Parathyroid adenoma (tissue), 2 donors: ENCODE data around the gene NCR2.

Source experiments
- H2AFZ ChIP-seq: fragments of 300-600 bp; sonication (generic); one replicate; pipeline ENCODE4 v1.7.0; 2017; ENCODE audit warnings: antibody characterized with exemption, mild to moderate bottlenecking
- H3K27ac ChIP-seq: fragments of 300-600 bp; sonication (generic); one replicate; pipeline ENCODE4 v1.7.0; 2017
- H3K27me3 ChIP-seq: fragments of 300-600 bp; sonication (generic); one replicate; pipeline ENCODE4 v1.7.0; 2017; ENCODE audit warnings: low read length; ENCODE audit not compliant: control insufficient read depth, insufficient read depth
- H3K36me3 ChIP-seq: fragments of 300-600 bp; sonication (generic); one replicate; pipeline ENCODE4 v1.7.0; 2017; ENCODE audit warnings: low read length; ENCODE audit not compliant: control insufficient read depth, insufficient read depth
- H3K4me1 ChIP-seq: fragments of 300-600 bp; sonication (generic); one replicate; pipeline ENCODE4 v1.7.0; 2017; ENCODE audit warnings: control low read depth
- H3K4me2 ChIP-seq: fragments of 300-600 bp; sonication (generic); one replicate; pipeline ENCODE4 v1.7.0; 2017; ENCODE audit warnings: low read length
- H3K4me3 ChIP-seq: fragments of 300-600 bp; sonication (generic); one replicate; pipeline ENCODE4 v1.7.0; 2017; ENCODE audit warnings: low read depth, low read length
- H3K79me2 ChIP-seq: fragments of 300-600 bp; sonication (generic); one replicate; pipeline ENCODE4 v1.7.0; 2017; ENCODE audit warnings: control low read depth
- H3K9ac ChIP-seq: fragments of 300-600 bp; sonication (generic); one replicate; pipeline ENCODE4 v1.7.0; 2017; ENCODE audit warnings: mild to moderate bottlenecking
- H3K9me3 ChIP-seq: fragments of 300-600 bp; sonication (generic); one replicate; pipeline ENCODE4 v1.7.0; 2017; ENCODE audit warnings: low read length; ENCODE audit not compliant: control insufficient read depth
- CTCF ChIP-seq: fragments of 300-600 bp; sonication (generic); IDR thresholded peaks from one replicate; pipeline ENCODE4 v1.7.0; 2017; ENCODE audit warnings: antibody characterized with exemption, mild to moderate bottlenecking
- donor health status: primary hyperparathyroidism.

The NCR2 gene

GRCh38 chr6:41341580-41341979, 6.2 kb downstream of the NCR2 start:
- no peaks in the 10 kb centered on the region for H3K9me3 ChIP-seq
- H3K4me2 ChIP-seq = no peak overlapping the region
- H3K4me1 ChIP-seq = no peaks in the 10 kb centered on the region
- H3K4me3 ChIP-seq = no peak overlapping the region
- no peak for TF ChIP-seq CTCF
- H3K27me3 ChIP-seq = no peaks in the 10 kb centered on the region
- H3K79me2 ChIP-seq = no peaks in the 10 kb centered on the region
- H2AFZ ChIP-seq = no peak overlapping the region
- H3K9ac ChIP-seq = no peak overlapping the region
- H3K27ac ChIP-seq = no peak overlapping the region
- no peaks in the 10 kb centered on the region for H3K36me3 ChIP-seq

- no peaks in the 10 kb centered on the region for H3K79me2 ChIP-seq
- H2AFZ ChIP-seq = no peak overlapping the region
- no peaks in the 10 kb centered on the region for H3K36me3 ChIP-seq
- no peak overlapping the region for H3K4me2 ChIP-seq
- no peak overlapping the region for H3K27ac ChIP-seq
- no peak overlapping the region for H3K4me3 ChIP-seq
- H3K4me1 ChIP-seq = no peaks in the 10 kb centered on the region
- no peak overlapping the region for H3K9ac ChIP-seq
- no peak for TF ChIP-seq CTCF
- H3K27me3 ChIP-seq = no peaks in the 10 kb centered on the region
- no peaks in the 10 kb centered on the region for H3K9me3 ChIP-seq
Observed at GRCh38 chr6:41342241-41342640, 6.8 kb downstream of the NCR2 start.

- Histone ChIP-seq H3K4me2 (no peak overlapping the region), H3K4me1 (no peaks in the 10 kb centered on the region), H3K27ac (no peak overlapping the region), H3K36me3 (no peaks in the 10 kb centered on the region), H3K79me2 (no peaks in the 10 kb centered on the region), H3K9ac (no peak overlapping the region), H3K9me3 (no peaks in the 10 kb centered on the region), H3K27me3 (no peaks in the 10 kb centered on the region), H3K4me3 (no peak overlapping the region), H2AFZ (no peak overlapping the region)
- TF ChIP-seq CTCF = no peak
Observed at GRCh38 chr6:41343641-41344187, 8.3 kb downstream of the NCR2 start.

GRCh38 chr6:41344876-41345275, 9.5 kb downstream of the NCR2 start:
- H3K9ac ChIP-seq = no peak overlapping the region
- no peaks in the 10 kb centered on the region for H3K36me3 ChIP-seq
- H3K4me3 ChIP-seq = no peak overlapping the region
- no peak overlapping the region for H2AFZ ChIP-seq
- H3K79me2 ChIP-seq = no peaks in the 10 kb centered on the region
- H3K4me2 ChIP-seq = no peak overlapping the region
- no peaks in the 10 kb centered on the region for H3K27me3 ChIP-seq
- TF ChIP-seq CTCF = no peak
- H3K4me1 ChIP-seq = no peaks in the 10 kb centered on the region
- H3K9me3 ChIP-seq = no peaks in the 10 kb centered on the region
- H3K27ac ChIP-seq = no peak overlapping the region

GRCh38 chr6:41345901-41346300, 10.5 kb downstream of the NCR2 start:
- H3K4me2 ChIP-seq = no peak overlapping the region
- no peak overlapping the region for H3K9ac ChIP-seq
- no peak overlapping the region for H3K4me3 ChIP-seq
- no peaks in the 10 kb centered on the region for H3K36me3 ChIP-seq
- no peaks in the 10 kb centered on the region for H3K9me3 ChIP-seq
- H3K79me2 ChIP-seq = no peaks in the 10 kb centered on the region
- no peaks in the 10 kb centered on the region for H3K4me1 ChIP-seq
- TF ChIP-seq CTCF = no peak
- H2AFZ ChIP-seq = no peak overlapping the region
- no peaks in the 10 kb centered on the region for H3K27me3 ChIP-seq
- H3K27ac ChIP-seq = no peak overlapping the region
